Gastroesophageal sphincter (tissue), 3 donors: Measurements from ENCODE around the gene ADAM19.

ENCODE experiments used
- CTCF ChIP-seq, 4 experiments: fragments of 200-600 bp in 2 of 4; fragments of 450-650 bp in 2 of 4; sonication (generic) in 1 of 4; IDR thresholded peaks; one replicate each; pipeline ENCODE4 v1.5.1; 2017 to 2019; ENCODE audit warnings: antibody characterized with exemption in 4 of 4, mild to moderate bottlenecking in 2 of 4, moderate library complexity in 2 of 4
- EP300 ChIP-seq: sonication (generic); formaldehyde crosslinking; IDR thresholded peaks from one replicate; pipeline ENCODE4 v1.6.1; 2017; ENCODE audit warnings: antibody characterized with exemption, mild to moderate bottlenecking
- POLR2A ChIP-seq, 2 donors: fragments of 450-650 bp; IDR thresholded peaks; one replicate each; pipeline ENCODE4 v1.6.1; 2017; ENCODE audit warnings: antibody characterized with exemption in 2 of 2, mild to moderate bottlenecking in 2 of 2, moderate library complexity in 1 of 2
- POLR2AphosphoS5 ChIP-seq: sonication (generic); formaldehyde crosslinking; IDR thresholded peaks from one replicate; pipeline ENCODE4 v1.6.1; 2017; ENCODE audit warnings: antibody characterized with exemption

- TF ChIP-seq POLR2A (IDR thresholded peaks at IDR 0.05) (no peak), CTCF (IDR thresholded peaks at IDR 0.05) (no peak), EP300 (no peak), POLR2AphosphoS5 (no peak)
Observed at GRCh38 chr5:157568720-157569119, 6.9 kb downstream of the ADAM19 start.
